NCI-H2107 (cell line): ENCODE measurements around the gene BCL2L12.
A peak's percentile ranks its signal among the peaks of the same experiment; 100 is the strongest.
"Not testable (repeated sequence)": the region's sequence is repeated elsewhere in the genome, so short reads cannot be mapped to it uniquely, and the experiment has no call there.

ENCODE experiments used
- DNase-seq: peaks from one replicate; lab custom pipeline; 2025; lab: John Stamatoyannopoulos, UW

Gene BCL2L12, protein sequence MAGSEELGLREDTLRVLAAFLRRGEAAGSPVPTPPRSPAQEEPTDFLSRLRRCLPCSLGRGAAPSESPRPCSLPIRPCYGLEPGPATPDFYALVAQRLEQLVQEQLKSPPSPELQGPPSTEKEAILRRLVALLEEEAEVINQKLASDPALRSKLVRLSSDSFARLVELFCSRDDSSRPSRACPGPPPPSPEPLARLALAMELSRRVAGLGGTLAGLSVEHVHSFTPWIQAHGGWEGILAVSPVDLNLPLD

GRCh38 chr19:49665351-49666119 is at the start of gene BCL2L12, which contains the start of gene IRF3:
Gene BCL2L12, plus strand, starts transcription at chr19:49665933. Its CDS starts 760 bp downstream, at chr19:49666693.
Gene IRF3, minus strand, starts transcription at chr19:49665857. Its CDS starts 1,019 bp downstream, at chr19:49664838.
- peak; percentile 92 for DNase-seq

DNA sequence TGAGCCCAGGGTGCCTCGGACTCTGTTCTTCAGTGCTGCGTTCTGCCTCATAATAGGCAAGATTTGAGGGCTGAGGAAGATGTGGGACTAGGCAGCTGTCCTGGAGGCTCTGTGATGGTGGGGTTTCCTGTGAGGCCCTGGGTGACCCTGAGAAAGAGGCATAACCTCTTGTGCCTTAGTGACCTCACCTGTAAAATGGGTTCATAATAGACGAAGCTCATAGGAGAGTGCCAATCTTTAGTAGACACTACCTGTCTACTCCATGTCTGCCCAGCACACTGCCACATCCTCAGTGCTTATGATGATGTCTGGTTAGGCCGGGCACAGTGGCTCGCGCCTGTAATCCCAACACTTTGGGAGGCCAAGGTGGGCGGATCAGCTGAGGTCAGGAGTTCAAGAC is 49.2 kb upstream of the BCL2L12 start:
- DNase-seq, result no peak

DNA sequence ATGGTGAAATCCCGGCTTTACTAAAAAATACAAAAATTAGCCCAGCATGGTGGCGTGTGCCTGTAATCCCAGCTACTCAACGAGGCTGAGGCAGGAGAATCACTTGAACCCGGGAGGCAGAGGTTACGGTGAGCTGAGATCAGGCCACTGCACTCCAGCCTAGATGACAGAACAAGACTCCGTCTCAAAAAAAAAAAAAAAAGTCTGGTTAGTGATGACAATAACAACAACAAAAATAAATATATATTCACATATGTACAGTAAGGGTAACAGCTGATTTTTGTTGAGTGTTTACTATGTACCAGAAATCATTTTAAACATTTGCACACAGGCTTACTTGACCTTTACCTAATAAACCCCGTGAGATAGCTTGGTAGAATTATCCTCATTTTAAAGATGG is 48.8 kb upstream of the BCL2L12 start:
- DNase-seq, result no peak

- DNase-seq, result not testable (repeated sequence)
Measured at GRCh38 chr19:49617860-49618259, 47.9 kb upstream of the BCL2L12 start.

GRCh38 chr19:49624967-49625910 is 40.5 kb upstream of the BCL2L12 start:
- DNase-seq, result no peak

DNA sequence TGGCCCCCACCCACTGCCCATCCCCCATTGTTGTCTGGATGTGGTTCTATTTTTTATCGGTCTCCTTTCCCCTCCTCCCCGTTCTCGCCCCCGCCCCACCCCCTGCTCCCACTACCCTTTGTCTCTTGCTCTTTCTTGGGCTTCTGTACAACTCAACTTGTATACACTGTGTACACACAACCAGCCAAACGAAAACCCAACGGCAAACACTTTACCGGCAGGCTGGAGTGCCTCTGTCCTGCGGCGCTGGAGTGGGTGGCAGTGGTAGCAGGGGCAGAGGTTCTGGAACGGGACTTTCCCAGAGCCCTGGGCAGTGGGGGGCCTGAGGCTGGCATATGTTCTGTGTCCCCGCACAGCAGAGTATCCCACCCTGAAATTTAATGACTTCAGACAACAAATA is 39.5 kb upstream of the BCL2L12 start:
- no peak for DNase-seq

GRCh38 chr19:49629659-49630058 is 36.1 kb upstream of the BCL2L12 start:
- DNase-seq, result no peak

- no peak for DNase-seq
Measured at GRCh38 chr19:49631014-49631588, 34.6 kb upstream of the BCL2L12 start.

DNA sequence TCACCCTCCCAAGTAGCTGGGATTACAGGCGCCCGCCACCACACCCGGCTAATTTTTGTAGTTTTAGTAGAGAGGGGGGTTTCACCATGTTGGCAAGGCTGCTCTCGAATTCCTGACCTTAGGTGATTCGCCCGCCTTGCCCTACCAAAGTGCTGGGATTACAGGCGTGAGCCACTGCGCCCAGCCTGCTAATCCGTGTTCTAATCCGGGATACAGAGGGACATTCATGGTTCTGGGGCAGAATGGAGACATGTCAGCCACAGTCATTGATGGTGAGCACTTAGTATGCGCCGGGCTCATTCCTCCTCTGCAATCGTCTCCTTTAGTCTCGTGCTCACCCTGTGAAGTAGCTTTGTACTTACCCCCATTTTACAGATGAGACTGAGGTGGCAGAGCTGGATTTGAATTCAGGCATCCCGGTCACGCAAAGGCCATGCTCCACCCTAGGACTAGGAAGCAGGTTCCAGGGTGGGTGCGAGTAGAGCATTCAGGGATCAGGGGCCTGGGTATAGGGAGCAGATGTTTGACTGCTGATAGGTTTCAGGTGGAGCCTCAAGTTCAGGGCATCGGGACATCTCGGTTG is 34.0 kb upstream of the BCL2L12 start:
- no peak for DNase-seq

DNA sequence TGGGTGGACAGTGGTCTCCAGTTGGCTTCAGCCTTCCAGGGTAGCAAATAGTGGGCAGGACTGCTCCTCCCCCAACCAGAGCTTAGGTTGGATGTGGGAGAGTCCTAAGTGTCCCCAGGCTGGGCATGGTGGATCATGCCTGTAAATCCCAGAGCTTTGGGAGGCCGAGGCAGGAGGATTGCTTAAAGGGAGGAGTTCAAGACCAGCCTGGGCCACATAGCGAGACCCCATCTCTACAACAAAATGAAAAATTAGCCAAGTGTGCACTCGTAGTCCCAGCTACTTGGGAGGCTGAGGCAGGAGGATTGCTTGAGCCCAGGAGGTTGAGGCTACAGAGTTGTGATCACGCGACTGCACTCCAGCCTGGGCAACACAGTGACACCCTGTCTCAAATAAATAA is 33.2 kb upstream of the BCL2L12 start:
- DNase-seq, result no peak

GRCh38 chr19:49633273-49633672 is 32.5 kb upstream of the BCL2L12 start:
- not testable (repeated sequence) for DNase-seq

DNA sequence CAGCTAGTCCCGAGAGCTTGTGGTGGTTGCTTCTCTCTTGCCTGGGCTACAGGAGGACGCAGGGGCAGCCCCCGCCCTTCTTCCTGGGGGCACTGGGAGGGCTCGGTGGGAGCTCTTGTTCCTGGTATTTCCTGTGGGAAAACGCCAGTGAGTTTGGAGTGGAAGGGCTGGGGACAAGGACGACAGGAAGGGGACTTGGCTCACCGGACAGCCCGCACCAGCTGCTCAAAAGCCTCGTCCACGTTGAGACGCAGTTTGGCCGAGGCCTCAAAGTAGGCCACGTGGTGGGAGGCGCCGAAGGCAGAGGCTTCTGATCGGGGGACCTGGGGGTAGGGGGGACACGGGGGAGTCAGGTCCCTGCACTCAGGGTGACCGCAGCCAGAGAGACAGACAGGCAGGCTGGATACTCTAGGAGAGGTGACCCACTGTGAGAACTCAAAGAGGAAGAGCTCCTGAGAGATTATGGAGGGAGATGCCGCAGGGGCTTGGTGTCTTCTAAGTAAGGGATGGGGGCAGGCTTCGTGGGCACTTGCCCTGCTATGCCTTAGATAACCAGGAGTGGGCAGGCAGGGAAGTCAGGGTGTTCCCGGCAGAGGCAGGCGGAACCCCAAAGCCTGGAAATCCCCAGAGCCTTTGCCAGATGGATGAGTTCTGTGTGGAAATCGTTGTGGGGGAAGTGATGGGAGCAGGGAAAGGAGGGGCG is 30.1 kb upstream of the BCL2L12 start:
- no peak for DNase-seq

DNA sequence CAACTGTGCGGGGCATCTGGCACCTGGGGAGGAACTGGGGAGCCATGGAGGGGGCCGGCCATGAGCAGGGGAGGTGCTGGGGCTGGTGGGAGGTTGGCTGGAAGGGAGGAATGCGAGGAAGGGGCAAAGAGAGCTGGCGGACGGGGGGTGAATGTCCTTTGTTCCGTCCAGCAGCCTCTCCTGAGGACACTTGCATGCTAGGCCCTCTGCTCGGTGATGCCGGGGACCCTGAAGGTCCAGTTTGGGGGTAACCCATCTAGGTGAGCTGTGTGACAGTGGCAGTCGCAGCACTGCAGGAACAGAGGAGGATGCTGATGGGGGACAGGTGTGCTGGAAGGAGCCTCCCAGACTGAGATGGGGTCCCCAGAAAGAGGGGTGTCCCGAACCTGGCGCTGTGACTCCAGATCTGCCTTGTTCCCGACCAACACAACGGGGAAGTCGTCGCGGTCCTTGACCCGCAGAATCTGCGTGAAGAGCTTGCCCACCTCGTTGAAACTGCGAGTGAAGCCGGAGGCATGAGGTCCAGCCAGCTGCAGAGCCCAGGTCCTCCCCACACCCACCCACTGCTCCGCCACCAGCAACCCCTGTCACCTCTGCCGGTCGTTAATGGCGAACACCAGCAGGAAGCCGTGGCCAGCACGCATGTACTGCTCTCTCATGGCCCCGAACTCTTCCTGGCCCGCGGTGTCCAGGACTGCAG is 29.4 kb upstream of the BCL2L12 start:
- DNase-seq, result no peak

- no peak for DNase-seq
Measured at GRCh38 chr19:49637821-49638738, 27.7 kb upstream of the BCL2L12 start.

DNA sequence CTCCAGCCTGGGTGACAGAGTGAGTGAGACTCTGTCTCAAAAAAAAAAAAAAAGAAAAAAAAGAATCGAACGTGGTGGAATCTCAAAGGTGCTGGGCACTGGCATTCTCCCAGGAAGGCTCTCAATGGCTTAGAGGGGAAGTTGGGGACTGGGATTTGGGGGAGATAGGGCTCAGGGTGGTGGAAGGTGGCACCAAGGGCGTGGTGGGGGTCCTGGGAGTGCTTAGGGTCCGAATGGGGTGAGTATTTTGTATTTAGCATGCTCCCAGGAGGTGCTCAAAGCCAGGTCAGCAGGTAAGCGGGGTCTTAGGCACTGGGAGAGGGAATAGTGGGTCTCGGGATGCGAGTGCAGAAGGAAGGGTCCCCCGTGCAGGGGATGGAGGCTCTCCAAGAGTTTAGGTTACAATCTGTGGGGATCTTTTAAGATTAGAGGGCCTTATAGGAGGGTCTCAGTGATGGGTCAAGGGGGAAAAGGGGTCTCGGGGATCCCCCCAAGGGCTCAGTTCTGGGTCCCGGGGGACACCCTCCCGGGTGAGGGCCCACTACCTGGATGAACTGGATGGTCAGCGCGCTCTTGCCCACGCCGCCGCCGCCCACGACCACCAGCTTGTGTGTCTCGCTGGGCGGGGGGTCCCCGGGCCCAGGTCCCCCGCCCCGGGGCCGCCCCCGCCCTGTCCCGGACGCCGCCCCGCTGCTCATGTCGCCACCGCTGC is 26.2 kb upstream of the BCL2L12 start:
- no peak for DNase-seq

- DNase-seq, result peak; percentile 98
Measured at GRCh38 chr19:49640113-49640898, 25.4 kb upstream of the BCL2L12 start, which contains the start of gene RRAS. Gene RRAS, minus strand, starts transcription at chr19:49640143. Its CDS starts 45 bp downstream, at chr19:49640098.

GRCh38 chr19:49641688-49642491 is 23.8 kb upstream of the BCL2L12 start, which contains the start of gene SCAF1:
Gene SCAF1, plus strand, starts transcription at chr19:49642209. Its CDS starts 2,818 bp downstream, at chr19:49645027.
- DNase-seq, result peak; percentile 98
